ENCODE data around the gene OR51A2. TPM values are rescaled to one million over a fixed set of nuclear protein-coding genes. Genes with fewer than 3 reads are reported as not detected.
"Not testable (repeated sequence)": the region's sequence is repeated elsewhere in the genome, so short reads cannot be mapped to it uniquely, and the experiment has no call there.

The OR51A2 gene
- total RNA-seq (not detected), total RNA-seq (0 reads per million in 172 experiments)
- not detected for polyA plus RNA-seq (2013, experiment 1 of 2)
- polyA plus RNA-seq (2013, experiment 2 of 2) = not detected

- H3K27me3 ChIP-seq (ENCODE audit: control insufficient read depth in 1 of 2, insufficient read depth in 2 of 2, low read length in 2 of 2); H3K27ac ChIP-seq (ENCODE audit: low read depth in 1 of 2, low read length in 2 of 2); H3K27me3 Mint-ChIP-seq; H3K9me3 ChIP-seq (ENCODE audit: control insufficient read depth in 1 of 2, insufficient read depth in 1 of 2, low read length in 2 of 2); H3K4me3 Mint-ChIP-seq; H3K36me3 ChIP-seq (ENCODE audit: insufficient read depth, low read length); CTCF ChIA-PET; H3K4me1 Mint-ChIP-seq (ENCODE audit: low read depth); POLR2A ChIA-PET; H3K36me3 Mint-ChIP-seq (ENCODE audit: low read depth); H3K27ac Mint-ChIP-seq; H3K4me3 ChIP-seq (ENCODE audit: low read length); H3K9me3 Mint-ChIP-seq; intact Hi-C loops (cut with DNase I, micrococcal nuclease); DNase-seq; ATAC-seq (ENCODE audit: poor library complexity); H3K4me1 ChIP-seq (ENCODE audit: insufficient read depth, low read length): not testable (repeated sequence)
Observed at GRCh38 chr11:4955613-4956012, at the start of gene OR51A2. TSS of gene OR51A2 (minus strand) at chr11:4955713. CDS start at chr11:4955713, 0 bp downstream.

GRCh38 chr11:5004424-5005274, 49.1 kb upstream of the OR51A2 start:
- POLR2A ChIA-PET = no interaction called here
- peak in 3 of 14 experiments; percentile 1 to 10 (median 8) for DNase-seq
- Histone ChIP-seq H3K27me3 (ENCODE audit: control insufficient read depth in 1 of 2, insufficient read depth in 2 of 2, low read length in 2 of 2) (no peaks in the 10 kb centered on the region), H3K4me1 (ENCODE audit: insufficient read depth, low read length) (no peaks in the 10 kb centered on the region), H3K36me3 (ENCODE audit: insufficient read depth, low read length) (no peaks in the 10 kb centered on the region), H3K4me3 (ENCODE audit: low read length) (no peak overlapping the region), H3K27ac (ENCODE audit: low read depth in 1 of 2, low read length in 2 of 2) (no peak overlapping the region), H3K9me3 (ENCODE audit: control insufficient read depth in 1 of 2, insufficient read depth in 1 of 2, low read length in 2 of 2) (no peaks in the 10 kb centered on the region)
- no peak overlapping the region for H3K4me3 Mint-ChIP-seq
- no peaks in the 10 kb centered on the region for H3K4me1 Mint-ChIP-seq (ENCODE audit: low read depth)
- no peak overlapping the region for H3K27ac Mint-ChIP-seq
- peaks cover 18% of the 10 kb centered on the region for H3K27me3 Mint-ChIP-seq
- CTCF ChIA-PET = no interaction called here
- intact Hi-C loops (cut with DNase I, micrococcal nuclease) = loop anchor here in 1 of 2 experiments (5.0 kb wide), 1 partner anchor 817 kb away; no protein-coding TSS in a partner anchor
- TF ChIP-seq CTCF (IDR thresholded peaks at IDR 0.05) = no peak
- no peak for ATAC-seq (ENCODE audit: poor library complexity)
- no peaks in the 10 kb centered on the region for H3K36me3 Mint-ChIP-seq (ENCODE audit: low read depth)
- H3K9me3 Mint-ChIP-seq = no peaks in the 10 kb centered on the region

- ChIA-PET POLR2A (no interaction called here), CTCF (no interaction called here)
- no peaks in the 10 kb centered on the region for H3K9me3 Mint-ChIP-seq
- no peak within 1 kb of the TSS for H3K4me3 ChIP-seq (ENCODE audit: low read length)
- no peak within 1 kb of the TSS for H3K27ac ChIP-seq (ENCODE audit: low read depth in 1 of 2, low read length in 2 of 2)
- H3K4me1 Mint-ChIP-seq (ENCODE audit: low read depth) = no peaks in the 10 kb centered on the region
- ATAC-seq (ENCODE audit: poor library complexity) (no peak), DNase-seq (no peak)
- H3K9me3 ChIP-seq (ENCODE audit: control insufficient read depth in 1 of 2, insufficient read depth in 1 of 2, low read length in 2 of 2) = no peaks in the 10 kb centered on the region
- no peak for TF ChIP-seq CTCF (IDR thresholded peaks at IDR 0.05)
- no peak within 1 kb of the TSS for H3K4me3 Mint-ChIP-seq
- H3K36me3 Mint-ChIP-seq (ENCODE audit: low read depth) = no peaks in the 10 kb centered on the region
- H3K36me3 ChIP-seq (ENCODE audit: insufficient read depth, low read length) = no peaks in the 10 kb centered on the region
- intact Hi-C loops (cut with DNase I, micrococcal nuclease) = no loop called here
- no peaks in the 10 kb centered on the region for H3K27me3 Mint-ChIP-seq
- no peaks in the 10 kb centered on the region for H3K27me3 ChIP-seq (ENCODE audit: control insufficient read depth in 1 of 2, insufficient read depth in 2 of 2, low read length in 2 of 2)
- no peaks in the 10 kb centered on the region for H3K4me1 ChIP-seq (ENCODE audit: insufficient read depth, low read length)
- no peak within 1 kb of the TSS for H3K27ac Mint-ChIP-seq
Observed at GRCh38 chr11:4994551-4994950, 39.0 kb upstream of the OR51A2 start, which contains the start of gene OR51L1. TSS of gene OR51L1 (plus strand) at chr11:4994851. CDS start at chr11:4998983, 4,132 bp downstream.

Data from CD4-positive, alpha-beta T cell (primary cell).